Esophagus mucosa (tissue), 1 donor: ENCODE data around the gene COL18A1. TPM values are rescaled to one million over a fixed set of nuclear protein-coding genes. Genes with fewer than 3 reads are reported as not detected.

Experiments used
- ATAC-seq: fragments of 200-7000 bp; cut with Tn5 transposase; one replicate; pipeline ENCODE4 v1.9.1; 2020
- total RNA-seq: library from RNA; stranded (reverse); gene quantifications from one replicate; pipeline ENCODE4 v1.2.4, GENCODE V29; 2023
- donor health status: DM: yes; HTN: yes; CAD: no.

Gene COL18A1
- total RNA-seq, 1 donor from 2014 or later, result 26.7 TPM

GRCh38 chr21:45403133-45403824 is 1.7 kb upstream of the COL18A1 start:
- peak; percentile 64 for ATAC-seq

DNA sequence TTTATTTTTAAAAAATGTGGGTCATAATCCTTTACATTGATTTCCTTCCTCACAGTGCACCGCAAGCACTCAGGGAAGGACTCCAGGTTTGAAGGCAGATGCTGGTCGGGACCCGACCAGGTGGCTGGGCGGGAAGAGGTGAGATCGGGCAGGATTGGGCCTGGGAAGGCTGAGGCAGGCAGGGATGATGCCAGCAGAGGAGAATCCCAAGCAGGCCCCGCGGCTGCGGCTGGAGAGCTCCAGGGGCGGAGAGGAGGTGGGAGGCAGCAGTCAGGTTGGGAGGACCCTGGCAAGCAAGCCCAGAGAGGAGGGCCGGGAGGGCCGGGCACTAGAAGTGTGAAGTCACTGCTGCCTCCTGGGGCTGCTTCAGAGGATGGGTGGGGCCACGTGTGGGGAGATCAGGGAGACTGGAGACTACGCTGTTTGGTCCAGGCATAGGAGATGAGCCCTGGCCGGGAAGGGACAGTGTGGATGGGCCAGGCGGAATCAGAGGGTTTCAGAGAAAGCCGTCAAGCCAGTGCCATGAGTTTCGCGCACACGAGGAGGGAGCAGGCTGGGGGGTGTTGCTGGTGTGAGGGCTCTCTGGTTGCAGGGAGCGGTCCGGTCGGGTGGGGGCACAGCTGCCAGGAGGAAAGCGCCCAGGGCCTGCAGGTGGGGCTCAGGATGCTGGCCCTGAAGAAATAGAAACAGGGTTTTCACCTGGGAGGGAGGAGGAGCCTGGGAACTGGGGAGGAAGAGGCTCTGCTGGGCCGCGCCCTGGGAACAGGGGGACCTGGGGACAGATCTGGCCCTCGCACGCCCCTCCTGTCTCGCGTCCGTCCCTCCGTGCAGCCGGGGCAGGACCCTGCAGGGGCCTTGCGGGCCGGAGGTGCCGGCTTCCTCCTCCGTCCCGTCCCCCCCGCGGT is 888 bp upstream of the COL18A1 start:
- ATAC-seq, result peak; percentile 42

- peak; percentile 13 for ATAC-seq
Measured at GRCh38 chr21:45405271-45405818, 380 bp downstream of the COL18A1 start.

GRCh38 chr21:45405819-45406762 is 1.1 kb downstream of the COL18A1 start:
- ATAC-seq, result no peak

DNA sequence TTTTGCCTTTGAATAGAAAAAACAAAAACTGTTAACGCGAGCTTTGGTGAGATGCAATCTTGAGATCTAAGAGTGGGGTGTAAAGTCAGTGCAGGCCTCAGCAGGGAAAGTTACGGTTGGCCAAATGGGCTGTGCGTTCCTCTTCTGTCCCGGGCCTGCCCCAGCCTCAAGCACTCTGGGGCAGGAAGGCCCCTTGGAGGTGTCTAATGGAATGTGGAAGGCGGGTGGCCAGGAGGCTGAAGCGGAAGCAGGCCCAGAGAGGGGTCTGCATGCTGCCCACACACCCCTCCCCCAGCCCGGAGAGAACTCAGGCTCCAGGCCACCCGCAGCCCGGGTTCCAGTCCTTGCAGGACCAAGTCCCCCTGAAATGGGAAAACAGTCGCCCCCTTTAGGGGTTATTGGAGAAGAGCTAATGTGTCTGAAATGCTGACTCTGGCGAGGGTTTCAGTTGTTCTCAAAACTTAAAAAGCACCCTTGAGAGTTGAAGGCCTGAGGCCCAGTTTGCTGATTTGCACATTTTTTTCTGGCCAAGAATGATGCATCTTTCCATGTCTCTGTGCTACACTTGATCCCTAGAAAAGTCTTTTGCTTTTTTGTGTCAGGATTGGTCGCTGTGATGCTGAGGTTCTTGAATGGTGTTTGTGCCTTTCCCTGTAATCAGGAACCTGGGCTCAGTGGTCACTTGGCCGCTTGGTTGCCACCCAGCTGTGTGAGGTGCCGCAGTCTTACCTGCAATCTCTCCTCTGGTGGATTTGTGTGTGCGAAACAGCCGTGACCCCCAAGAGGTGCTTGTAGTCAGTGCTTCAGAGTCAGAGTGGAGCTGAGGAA is 2.0 kb downstream of the COL18A1 start:
- no peak for ATAC-seq

DNA sequence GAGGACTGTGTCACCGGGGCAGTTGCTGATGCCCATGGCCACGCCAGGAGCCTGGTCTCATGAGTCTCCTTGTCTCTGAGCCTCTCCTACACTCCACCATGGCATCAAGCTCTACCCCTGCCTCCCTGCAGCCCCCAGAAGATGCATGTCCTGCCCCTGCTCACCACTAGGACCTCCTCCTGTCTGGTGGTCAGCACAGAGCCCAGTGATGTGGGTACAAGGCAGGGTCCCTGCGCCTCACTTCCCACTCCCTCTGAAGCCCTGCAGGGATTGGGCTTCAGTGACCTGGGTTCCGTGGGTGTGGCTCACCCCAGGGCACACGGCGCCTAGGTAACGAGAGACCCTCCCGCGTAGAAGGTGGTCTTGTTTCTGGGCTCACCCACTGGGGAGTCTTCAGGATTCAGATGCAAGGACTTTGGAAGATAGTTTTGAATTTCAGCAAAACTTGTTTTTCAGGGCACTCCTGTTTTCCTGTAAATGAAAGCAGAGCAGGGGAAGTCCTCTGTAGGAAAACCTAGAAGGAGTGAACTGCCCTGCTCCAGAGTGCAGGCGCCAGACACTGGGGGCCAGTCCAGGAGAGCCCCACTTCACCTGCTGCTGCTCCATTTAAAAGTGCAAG is 2.8 kb downstream of the COL18A1 start:
- no peak for ATAC-seq

DNA sequence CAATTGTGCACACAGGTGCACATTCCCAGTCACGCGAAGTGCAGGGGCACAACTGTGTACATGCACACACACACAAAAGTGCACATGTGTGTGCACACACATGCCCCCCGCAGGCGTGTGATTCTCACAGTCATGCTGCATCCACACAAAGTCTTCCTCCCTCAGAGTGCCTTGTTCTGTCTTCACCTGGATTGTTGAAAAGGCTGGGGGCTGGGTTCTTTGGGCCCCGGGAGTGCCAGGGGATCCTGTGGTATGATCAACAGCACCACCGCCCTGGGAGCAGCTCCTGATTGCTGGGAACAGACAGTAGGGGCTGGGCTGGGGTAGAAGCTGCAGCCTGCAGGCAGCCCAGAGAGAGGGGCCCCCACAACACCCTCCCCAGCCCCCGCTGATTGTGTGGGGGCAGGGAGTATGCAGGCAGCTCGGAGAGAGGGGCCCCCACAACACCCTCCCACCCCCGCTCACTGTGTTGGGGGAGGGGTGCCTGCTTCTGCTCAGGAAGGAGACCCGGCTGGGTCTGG is 3.4 kb downstream of the COL18A1 start:
- no peak for ATAC-seq

DNA sequence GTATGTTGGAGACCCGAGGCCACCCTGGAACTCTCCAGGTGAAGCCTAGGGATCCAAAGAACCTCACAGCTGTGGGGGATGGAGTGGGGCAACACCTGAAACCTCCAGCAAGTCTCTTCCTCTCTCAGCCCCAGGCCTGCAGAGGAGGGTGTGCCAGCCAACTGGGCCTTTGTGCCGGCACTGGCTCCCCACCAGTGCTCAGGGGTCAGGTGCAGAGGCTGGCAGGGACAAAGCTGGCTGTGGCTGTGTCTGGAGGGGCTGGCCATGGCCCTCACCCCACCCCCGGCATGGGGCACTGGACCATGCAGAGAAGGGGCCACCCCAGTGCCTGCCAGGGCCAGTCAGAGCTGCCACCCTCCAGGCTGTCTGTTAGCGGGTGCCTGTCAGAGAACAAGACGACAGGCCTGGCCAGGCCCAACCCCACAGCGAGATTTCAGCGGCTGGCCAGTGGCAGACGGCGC is 3.9 kb downstream of the COL18A1 start:
- no peak for ATAC-seq

DNA sequence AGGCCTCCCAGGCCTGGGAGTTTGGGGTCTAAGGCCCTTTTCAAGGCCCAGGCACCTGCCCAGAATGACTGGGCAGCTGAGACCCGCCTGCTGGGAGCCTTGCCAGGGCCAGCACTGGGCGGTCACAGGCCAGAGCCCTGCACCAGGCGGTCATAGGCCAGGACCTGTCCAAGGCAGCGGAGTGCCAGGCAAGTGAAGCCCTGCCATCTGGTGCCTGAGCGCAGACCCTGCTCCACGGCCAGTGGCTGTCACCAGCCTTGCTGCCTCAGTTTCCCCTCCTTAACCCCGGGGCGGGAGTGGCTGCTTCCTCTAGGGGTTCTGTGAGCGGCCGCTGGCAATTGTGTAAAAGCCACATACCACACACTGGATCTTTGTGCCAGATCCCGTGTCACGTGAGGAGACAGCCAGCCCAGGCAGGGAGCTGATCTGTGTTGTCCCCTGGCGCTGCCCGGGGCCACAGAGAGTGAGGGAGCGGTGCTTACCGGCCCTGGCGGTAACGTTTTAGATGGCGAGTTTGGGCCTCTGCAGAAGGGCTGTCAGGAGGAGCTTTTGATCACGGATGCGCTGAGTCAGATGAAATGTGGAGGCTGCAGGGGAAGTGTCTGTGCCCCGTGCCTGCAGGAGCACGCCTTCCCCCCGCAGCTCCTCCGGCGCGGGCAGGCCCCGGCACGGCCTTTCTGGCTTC is 4.6 kb downstream of the COL18A1 start:
- peak; percentile 60 for ATAC-seq

GRCh38 chr21:45410151-45410864 is 5.3 kb downstream of the COL18A1 start:
- no peak for ATAC-seq

GRCh38 chr21:45410865-45411809 is 6.2 kb downstream of the COL18A1 start:
- ATAC-seq, result no peak

GRCh38 chr21:45411810-45412206 is 6.8 kb downstream of the COL18A1 start:
- no peak for ATAC-seq

DNA sequence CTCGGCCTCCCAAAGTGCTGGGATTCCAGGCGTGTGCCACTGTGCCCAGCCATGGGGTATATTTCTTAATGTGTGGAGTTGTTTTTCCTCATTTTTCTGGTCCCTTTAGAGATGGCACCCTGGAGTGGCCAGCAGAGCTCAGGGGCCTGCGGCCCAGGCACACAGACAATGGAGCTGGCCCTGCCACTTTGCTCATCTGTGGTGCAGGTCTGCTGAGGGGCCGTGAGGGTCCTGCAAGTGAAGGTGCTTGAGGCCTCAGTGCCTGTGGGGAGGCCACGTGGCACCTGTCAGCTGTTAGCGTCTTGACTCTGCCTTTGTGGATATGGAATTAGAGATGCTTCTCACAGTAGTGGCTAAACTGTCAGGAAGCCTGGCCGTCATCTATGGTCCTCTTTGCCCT is 7.5 kb downstream of the COL18A1 start:
- no peak for ATAC-seq

GRCh38 chr21:45412909-45413611 is 8.1 kb downstream of the COL18A1 start:
- no peak for ATAC-seq

GRCh38 chr21:45413922-45414321 is 9.0 kb downstream of the COL18A1 start:
- no peak for ATAC-seq

GRCh38 chr21:45414396-45415187 is 9.6 kb downstream of the COL18A1 start:
- no peak for ATAC-seq
